Hematopoietic multipotent progenitor cell treated with erythropoietin and hydrocortisone succinate and interleukin-3 and kit ligand, for 17 days (in vitro differentiated cells): Measurements from ENCODE around the gene PLEKHD1.

Experiments
- DNase-seq: peaks from one replicate; pipeline ENCODE4 v3.0.0-alpha.2; 2015; ENCODE audit warnings: low spot score

The PLEKHD1 gene

DNA sequence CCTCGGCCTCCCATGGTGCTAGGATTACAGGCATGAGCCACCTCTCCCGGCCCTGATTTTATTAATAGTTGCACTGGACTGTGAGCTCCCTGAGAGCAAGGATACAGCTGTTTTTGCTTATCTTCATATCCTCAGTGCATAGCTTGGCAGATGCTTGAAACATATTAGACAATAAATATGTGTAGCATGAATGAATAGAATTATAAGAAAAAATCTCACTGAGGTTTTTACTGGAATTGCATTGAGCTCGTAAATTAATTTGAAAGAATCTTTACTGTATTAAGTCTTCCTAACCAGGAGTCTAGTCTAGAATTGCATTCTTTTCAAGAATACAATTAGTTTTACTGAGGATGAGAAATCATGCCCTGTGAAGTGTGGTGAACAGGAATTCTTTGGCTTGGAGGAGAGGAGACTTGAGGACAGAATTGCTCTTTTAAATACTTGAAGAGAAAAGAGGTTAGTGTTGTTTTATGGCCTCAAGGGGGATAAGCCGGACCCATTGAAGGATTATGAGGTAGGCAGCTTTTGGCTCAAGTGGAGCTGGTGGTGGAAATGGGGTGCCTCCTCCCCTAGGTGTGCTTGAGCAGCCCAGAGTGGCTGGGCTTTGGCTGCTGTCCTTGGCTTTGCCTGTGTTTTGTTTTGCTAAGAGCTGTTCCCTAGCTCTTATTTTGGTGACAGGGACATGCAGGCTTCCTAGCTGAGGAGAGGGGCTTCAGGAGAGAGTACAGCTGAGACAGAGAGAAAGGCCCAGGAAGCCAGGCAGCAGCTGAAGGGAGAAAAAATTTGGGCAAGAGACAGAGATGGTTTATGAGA lies 34.0 kb downstream of the PLEKHD1 start:
- DNase-seq, result no peak

- DNase-seq, result no peak
These were observed 34.9 kb downstream of the PLEKHD1 start for GRCh38 chr14:69519204-69520100.

DNA sequence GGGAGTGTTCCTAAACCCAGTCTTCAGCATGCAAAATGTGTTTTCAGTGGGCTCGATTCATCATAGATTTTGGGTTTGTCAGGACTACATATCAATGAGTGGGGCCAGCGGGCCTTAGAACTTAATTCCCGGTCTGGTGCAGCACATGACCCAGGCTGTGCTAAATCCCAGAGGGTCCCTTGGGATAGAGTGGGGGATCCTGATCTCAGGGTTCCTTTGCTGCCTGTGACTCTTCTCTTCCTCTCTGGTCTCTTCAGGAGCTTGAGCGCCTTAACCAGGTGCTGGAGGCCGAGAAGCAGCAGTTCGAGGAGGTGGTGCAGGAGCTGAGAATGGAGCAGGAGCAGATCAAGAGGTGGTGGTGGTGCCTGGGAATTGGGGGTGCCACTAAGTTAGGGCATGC lies 37.5 kb downstream of the PLEKHD1 start:
- DNase-seq, result no peak

DNA sequence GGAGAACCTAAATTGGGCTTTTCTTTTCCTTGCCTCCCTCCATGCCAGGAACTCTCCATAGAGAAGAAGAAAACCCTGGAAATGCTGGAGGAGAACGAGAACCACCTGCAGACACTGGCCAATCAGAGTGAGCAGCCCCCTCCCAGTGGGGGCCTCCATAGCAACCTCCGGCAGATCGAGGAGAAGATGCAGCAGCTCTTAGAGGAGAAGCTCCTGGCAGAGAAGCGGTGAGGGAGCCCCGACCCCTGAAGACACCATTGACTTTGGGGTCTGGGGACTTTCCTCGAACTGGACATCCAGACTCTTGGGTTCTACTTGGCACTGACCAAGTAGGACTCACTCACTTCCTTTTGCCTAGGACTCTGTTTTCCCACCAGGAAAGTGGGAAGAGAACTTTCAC lies 41.4 kb downstream of the PLEKHD1 start:
- DNase-seq, result no peak

DNA sequence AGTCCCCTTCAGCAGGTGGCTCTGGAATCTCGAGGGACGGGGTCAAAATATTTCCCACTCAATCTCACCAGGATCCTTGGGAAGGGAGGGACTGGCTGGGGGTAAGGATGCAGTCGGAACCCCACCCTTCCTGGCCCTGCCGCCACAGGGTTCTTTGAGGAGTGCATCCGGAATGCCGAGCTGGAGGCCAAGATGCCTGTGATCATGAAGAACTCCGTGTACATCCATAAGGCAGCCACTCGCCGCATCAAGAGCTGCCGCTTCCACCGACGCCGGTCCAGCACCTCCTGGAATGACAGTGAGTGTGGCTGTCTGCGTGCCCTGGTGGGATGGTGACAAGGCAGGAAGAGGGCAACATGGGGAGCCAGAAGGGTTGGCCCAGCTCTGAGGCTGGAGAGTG lies 43.1 kb downstream of the PLEKHD1 start:
- DNase-seq, result no peak

- no peak for DNase-seq
These were observed 43.6 kb downstream of the PLEKHD1 start for GRCh38 chr14:69528143-69528542.

- no peak for DNase-seq
These were observed 44.4 kb downstream of the PLEKHD1 start for GRCh38 chr14:69528930-69529329.

GRCh38 chr14:69529563-69529962 lies 45.0 kb downstream of the PLEKHD1 start:
- DNase-seq, result no peak

DNA sequence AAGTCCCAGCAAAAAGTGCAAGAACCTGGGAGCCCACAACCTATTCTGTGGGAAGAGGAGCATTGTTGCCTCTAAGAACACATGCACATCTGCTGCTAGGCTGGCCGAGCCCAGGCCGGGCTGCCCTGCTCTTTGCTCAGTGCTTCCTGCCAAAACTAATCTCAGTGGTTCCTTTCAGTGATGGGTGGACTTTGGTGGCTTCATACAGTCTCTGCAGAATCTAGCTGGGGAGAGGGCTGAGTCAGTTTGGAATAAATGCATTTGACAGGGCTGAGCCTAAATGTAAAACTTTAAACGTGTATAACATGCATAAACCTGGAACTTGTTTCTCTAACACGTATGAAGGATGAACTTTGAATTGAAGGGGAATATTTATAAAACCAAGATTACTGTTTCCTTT lies 45.6 kb downstream of the PLEKHD1 start:
- no peak for DNase-seq

DNA sequence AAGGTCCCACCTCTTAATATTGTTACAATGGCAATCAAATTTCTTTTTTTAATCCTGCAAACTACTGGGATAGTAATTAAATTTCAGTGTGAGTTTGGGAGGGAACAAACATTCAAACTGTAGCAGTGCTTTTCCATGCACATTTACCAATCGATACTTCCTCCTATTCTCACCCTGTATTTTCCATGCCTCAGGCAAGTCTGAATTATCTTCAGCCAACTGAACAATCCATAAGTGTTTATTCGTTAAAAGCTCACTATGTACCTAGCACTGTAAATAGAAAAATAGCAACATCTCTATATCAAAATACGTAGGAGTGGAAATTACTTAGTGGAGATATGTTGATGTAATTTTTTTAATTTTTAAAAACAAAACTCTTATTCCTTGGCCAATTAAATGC lies 46.6 kb downstream of the PLEKHD1 start:
- DNase-seq, result no peak

GRCh38 chr14:69532561-69533340 lies 48.2 kb downstream of the PLEKHD1 start:
- no peak for DNase-seq

GRCh38 chr14:69535230-69535848 lies 50.8 kb downstream of the PLEKHD1 start:
- DNase-seq, result no peak

- DNase-seq, result no peak
These were observed 52.4 kb downstream of the PLEKHD1 start for GRCh38 chr14:69536971-69537370.

GRCh38 chr14:69537900-69538299 lies 53.4 kb downstream of the PLEKHD1 start:
- no peak for DNase-seq

DNA sequence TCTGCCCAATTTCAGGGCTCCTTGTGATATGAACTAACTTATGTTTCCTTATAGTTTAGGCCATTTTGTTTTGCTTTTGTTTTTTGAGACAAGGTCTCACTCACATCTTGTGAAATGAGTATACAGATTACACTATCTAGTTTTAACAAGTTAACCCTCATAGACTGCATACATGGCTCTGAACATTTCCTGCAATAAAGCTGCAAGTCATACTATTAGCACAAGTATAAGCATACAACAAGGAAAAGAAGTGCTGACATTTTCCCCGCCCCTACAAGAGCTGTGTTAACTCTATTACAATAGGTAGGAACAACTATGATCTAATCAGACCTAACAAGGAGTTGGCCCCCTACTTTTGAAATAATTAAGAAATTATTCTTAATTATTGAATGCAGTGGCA lies 54.2 kb downstream of the PLEKHD1 start:
- DNase-seq, result no peak

- DNase-seq, result no peak
These were observed 55.3 kb downstream of the PLEKHD1 start for GRCh38 chr14:69539631-69540410.

- DNase-seq, result no peak
These were observed 56.3 kb downstream of the PLEKHD1 start for GRCh38 chr14:69540654-69541335.

GRCh38 chr14:69542311-69542710 lies 57.8 kb downstream of the PLEKHD1 start:
- no peak for DNase-seq

GRCh38 chr14:69543341-69544115 lies 59.0 kb downstream of the PLEKHD1 start:
- DNase-seq, result no peak
